ENCODE measurements around the gene PARVB.

PARVB gene

GRCh38 chr22:44184006-44184405 is 159.9 kb downstream of the PARVB start:
- DNase-seq (ENCODE audit: low spot score) = no peak

GRCh38 chr22:44185237-44186120 is 161.4 kb downstream of the PARVB start:
- no peak for DNase-seq (ENCODE audit: low spot score)

GRCh38 chr22:44186121-44186510 is 162.0 kb downstream of the PARVB start:
- no peak for DNase-seq (ENCODE audit: low spot score)

- no peak for DNase-seq (ENCODE audit: low spot score)
Observed at GRCh38 chr22:44186737-44187136, 162.6 kb downstream of the PARVB start.

- no peak for DNase-seq (ENCODE audit: low spot score)
Observed at GRCh38 chr22:44187652-44188230, 163.6 kb downstream of the PARVB start.

DNA sequence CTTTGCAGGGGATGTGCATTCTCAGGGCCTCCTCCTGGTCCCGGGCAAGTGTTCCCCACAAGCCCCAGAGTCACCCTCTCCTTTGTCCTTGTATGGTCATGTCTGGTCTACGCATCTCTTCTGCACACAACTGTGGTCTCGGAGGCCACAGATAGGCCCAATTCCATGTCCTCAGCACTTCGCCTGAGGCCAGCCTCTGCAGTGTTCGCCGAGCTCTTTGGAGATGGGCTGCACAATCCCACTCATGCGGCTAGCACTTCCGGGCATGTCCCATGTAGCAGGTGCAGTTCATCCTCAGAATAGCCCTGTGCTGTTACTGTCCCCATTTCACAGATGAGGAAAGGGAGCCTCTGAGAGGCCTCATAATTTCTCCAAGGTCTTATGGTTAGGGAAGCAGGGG is 164.2 kb downstream of the PARVB start:
- no peak for DNase-seq (ENCODE audit: low spot score)

GRCh38 chr22:44188986-44189630 is 165.0 kb downstream of the PARVB start:
- DNase-seq (ENCODE audit: low spot score) = no peak

- DNase-seq (ENCODE audit: low spot score) = no peak
Observed at GRCh38 chr22:44190381-44190976, 166.4 kb downstream of the PARVB start.

- no peak for DNase-seq (ENCODE audit: low spot score)
Observed at GRCh38 chr22:44191036-44191454, 166.9 kb downstream of the PARVB start.

GRCh38 chr22:44192098-44192815 is 168.2 kb downstream of the PARVB start:
- no peak for DNase-seq (ENCODE audit: low spot score)

DNA sequence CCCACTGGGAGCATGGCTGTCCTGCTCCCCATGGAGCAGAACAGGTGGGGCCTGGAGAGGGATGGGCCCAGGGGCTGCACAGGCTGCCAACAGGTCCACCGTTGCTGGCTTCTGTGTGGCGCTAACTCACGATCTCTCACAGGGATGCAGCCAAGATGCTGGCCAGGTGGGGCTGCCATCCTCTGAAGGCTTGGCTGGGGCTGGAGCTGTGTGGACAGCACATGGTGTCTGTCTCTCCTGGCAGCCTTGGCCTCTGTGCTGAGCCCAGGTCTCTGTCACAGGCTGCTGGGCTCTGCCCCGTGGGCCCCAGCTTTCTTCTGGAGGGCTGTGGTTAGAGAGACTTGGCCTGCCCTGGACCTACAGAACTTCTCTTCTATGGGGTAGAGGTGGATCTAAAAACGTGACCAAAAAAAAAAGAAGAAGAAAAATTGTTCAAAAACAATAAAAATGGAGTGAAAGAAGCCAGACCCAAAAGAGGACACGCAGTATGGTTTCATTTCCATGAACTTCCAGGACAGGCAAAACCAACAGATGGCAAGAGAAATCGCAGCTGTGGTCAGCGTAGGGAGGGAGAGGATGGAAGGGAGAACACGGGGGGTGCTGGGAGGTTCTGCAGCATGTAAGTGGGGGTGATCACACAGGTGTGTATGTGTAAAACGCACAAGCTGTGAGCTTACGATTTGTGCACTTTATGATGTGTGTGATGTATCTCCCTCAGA is 168.9 kb downstream of the PARVB start:
- peak; percentile 84 for DNase-seq (ENCODE audit: low spot score)

DNA sequence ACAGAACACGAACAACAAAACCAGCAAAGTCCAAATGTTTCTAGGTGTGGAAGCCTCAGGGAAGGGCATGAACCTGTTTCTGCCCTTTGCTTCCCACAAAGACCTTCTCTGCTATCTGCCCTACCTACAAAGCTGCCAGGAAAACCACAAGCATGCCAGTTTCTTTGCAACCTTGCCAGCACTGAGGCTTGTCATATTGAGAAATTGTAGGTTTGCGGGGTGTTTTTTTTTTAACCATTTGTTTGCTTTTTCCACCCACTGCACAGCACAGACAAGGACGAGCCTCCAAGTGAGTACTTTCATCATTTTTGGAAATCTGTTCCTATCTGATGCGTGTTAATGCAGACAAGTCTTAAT is 169.4 kb downstream of the PARVB start:
- no peak for DNase-seq (ENCODE audit: low spot score)

DNA sequence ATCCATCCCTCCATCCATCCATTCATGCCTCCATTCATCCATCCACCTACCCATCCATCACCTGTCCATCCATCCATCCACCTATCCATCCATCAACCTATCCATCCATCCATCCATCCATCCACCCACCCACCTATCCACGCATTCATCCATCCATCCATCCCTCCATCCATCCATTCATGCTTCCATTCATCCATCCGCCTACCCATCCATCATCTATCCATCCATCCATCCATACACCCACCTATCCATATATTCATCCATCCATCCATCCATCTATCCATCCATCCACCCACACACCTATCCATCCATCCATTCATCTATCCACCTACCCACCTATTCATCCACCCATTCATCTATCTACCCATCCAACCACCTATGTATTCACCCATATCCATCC is 170.5 kb downstream of the PARVB start:
- DNase-seq (ENCODE audit: low spot score) = no peak

DNA sequence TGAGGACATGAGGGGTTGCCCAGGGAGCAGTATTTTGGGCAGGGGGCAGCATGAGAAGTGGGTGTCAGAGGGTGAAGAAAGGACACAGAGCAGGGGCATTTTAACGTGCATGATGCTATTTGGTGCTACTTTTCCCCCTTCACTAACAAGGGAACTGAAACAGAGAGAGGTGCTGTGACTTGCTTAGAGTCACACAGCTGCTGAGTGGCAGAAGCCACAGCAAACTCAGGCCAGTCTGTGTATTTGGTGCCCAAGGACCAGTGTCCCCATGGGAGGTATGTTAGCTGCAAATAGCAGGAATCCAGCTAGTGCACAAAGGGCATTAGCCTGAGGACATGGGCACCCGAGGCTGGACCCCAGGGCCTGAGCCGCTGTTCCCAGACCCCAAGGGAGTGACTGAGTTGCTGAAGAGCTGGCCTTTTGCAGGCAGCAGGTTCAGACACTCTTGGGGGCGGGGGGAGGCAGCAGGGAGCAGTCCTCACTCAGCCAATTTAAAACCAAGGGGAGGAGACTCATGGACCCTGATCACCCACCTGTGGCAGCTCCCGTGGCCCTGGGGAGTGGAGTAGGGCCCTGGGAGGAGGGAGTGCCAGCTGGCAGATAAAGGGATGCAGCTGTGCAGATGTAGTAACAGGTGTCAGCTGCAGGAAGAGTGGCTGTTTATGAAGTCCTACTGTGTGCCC is 171.2 kb downstream of the PARVB start:
- no peak for DNase-seq (ENCODE audit: low spot score)

DNA sequence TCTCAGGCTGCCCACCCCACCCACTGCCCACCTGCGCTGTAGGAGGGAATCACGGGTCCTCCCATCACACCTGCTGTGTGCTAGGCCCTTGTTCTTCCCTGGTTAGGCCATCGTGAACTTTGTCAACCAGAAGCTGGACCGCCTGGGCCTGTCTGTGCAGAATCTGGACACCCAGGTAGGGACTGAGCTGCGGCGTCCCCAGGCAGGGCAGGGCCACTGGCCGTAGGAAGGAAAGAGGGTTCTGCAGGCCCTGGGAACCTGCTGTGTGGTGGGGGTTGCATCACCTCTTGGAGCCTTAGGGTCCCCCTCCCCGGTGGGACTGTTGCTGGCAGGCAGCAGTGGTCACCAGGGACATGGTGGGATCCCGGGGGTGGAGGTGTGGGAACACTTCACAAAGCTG is 172.1 kb downstream of the PARVB start:
- no peak for DNase-seq (ENCODE audit: low spot score)

- DNase-seq (ENCODE audit: low spot score) = no peak
Observed at GRCh38 chr22:44196731-44197131, 172.6 kb downstream of the PARVB start.

DNA sequence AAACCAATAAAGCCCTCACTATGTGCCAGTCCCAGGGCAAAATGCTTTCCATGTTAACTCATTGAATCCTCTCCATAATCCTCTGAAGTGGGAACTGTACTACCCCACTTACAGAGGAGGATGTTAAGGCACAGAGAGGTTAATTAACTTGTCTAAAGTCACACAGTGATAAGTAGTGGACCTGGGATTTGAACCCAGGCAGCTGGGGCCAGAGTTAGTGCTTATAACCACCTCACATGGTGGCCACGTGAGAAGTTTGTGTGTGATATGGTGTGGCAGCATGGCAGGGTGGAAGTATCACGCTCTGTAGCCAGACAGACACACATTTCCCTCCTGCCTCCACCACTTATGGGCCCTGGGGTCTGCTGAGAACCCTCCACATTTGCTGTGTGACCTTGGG is 173.2 kb downstream of the PARVB start:
- DNase-seq (ENCODE audit: low spot score) = no peak

DNA sequence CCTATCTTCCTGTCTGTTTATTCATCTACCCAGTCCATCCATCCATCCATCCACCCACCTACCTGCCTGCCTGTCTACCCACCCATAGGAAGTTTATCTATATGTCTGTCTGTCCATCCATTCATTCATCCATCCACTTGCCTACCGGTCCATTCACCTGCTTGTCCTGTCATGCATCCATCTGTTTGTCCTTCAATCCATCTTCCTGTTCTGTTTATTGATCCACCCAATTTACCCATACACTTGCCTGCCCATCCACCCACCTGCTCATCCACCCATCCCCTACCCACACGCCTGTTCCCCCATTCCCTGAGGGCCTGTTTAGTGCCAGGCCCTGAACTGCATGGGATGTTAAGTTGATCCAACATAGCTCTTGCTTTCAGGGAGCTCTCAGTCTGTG is 175.1 kb downstream of the PARVB start:
- no peak for DNase-seq (ENCODE audit: low spot score)

DNA sequence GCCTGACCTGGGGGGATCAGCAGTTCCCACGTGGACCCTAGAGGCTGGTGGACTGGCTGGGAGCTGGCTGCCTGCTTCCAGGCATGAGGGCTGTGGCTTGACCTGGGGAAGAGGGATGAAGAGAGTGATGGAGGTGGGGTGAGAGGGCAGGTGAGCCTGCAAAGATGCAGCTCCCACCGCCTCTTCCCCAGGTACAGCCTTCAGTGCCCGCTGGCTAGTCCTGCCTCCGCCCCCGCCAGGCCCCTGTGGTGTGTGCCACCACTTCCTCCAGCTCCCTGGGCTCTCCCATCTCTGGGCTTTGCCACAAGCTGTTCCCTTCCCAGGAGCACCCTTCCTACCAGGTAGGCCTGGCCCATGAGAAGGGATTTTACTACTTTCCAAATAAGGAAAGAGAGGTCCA is 175.8 kb downstream of the PARVB start:
- no peak for DNase-seq (ENCODE audit: low spot score)

DNA sequence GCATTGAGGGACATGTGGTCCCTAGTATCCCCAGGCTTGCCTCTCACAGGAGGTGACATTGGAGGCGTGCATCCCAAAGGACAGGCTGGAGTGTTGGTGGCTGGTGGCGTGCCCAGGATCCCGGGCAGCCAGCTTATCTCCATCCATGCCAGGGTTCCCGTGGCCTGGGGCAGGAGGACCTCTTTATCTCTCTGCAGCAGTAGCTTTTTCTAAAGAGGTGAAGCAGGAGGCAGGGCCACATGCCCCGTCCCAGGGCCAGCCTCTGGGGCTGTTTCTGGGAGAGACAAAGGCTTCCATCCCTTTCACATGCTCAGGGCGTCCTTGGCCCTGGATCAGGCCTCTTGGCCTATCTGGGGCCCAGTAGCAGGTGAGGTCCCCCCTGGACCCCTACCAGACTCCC is 176.3 kb downstream of the PARVB start:
- no peak for DNase-seq (ENCODE audit: low spot score)
